Keratinocyte (primary cell): ENCODE results near the gene ZSCAN22.

Source experiments
- CTCF ChIP-seq, 3 experiments: IDR thresholded peaks in 1 of 3; conservative IDR thresholded peaks in 1 of 3; optimal IDR thresholded peaks in 1 of 3; 2 replicates in 2 of 3; 3 replicates in 1 of 3; pipeline versions ENCODE3 to v1.5.1; 2011; ENCODE audit warnings: low read length in 3 of 3, mild to moderate bottlenecking in 3 of 3, moderate library complexity in 2 of 3, control low read depth in 1 of 3, inconsistent platforms in 1 of 3; ENCODE audit not compliant: insufficient read depth in 2 of 3; ENCODE audit errors: extremely low read depth in 1 of 3
- EZH2 ChIP-seq: IDR thresholded peaks from one replicate; pipeline ENCODE4 v1.6.1; 2012; ENCODE audit warnings: inconsistent platforms, mild to moderate bottlenecking, low read length, moderate library complexity

GRCh38 chr19:58351990-58352755 is 25.4 kb downstream of the ZSCAN22 start:
- TF ChIP-seq CTCF (optimal IDR thresholded peaks at IDR 0.05 in 1 of 3, IDR thresholded peaks at IDR 0.05 in 1 of 3, conservative IDR thresholded peaks at IDR 0.05 in 1 of 3; ENCODE audit: extremely low read depth in 1 of 3, insufficient read depth in 2 of 3, low read length in 3 of 3) (no peak), EZH2 (no peak)
